ENCODE results near the gene TRIM36. TPM values are rescaled to one million over a fixed set of nuclear protein-coding genes. Genes with fewer than 3 reads are reported as not detected.

TRIM36 gene
- polyA plus RNA-seq, 1 of the 3 experiments (the other 2 are of a cell fraction) = 0.16 TPM

DNA sequence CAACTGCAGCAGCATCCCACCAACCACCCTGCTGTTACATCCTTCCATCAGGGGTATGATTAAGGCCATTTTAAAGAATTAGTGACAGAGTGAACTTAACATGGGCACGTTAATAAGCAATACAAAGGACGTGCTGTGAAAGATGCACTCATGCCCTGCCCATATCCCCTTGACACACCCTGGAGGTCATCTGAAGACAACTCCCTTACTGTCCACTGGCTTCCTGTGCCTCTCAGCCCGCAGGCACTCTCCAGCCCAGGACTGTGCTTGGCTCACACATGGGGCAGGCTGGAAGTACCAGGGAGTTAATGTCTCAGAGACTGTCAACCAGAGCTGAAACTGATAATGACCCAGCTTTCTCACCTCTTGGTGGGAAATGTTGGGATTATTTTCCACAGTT lies 81.8 kb downstream of the TRIM36 start:
- Histone ChIP-seq H4K20me1 (ENCODE audit: insufficient read depth) (no peaks in the 10 kb centered on the region), H3K4me2 (no peak overlapping the region), H3K36me3 (replicated peaks in 1 of 2; ENCODE audit: control insufficient read depth in 1 of 2, insufficient read depth in 2 of 2, low read length in 1 of 2) (no peaks in the 10 kb centered on the region), H2AFZ (ENCODE audit: low read depth) (no peak overlapping the region), H3F3A (replicated peaks; ENCODE audit: insufficient read depth) (no peaks in the 10 kb centered on the region), H3K4me3 (ENCODE audit: low read depth in 2 of 2, low read length in 1 of 2) (no peak overlapping the region), H3K9me2 (no peaks in the 10 kb centered on the region), H3K79me2 (ENCODE audit: insufficient read depth) (no peaks in the 10 kb centered on the region), H3K27ac (ENCODE audit: low read depth in 2 of 2, low read length in 1 of 2) (no peak overlapping the region), H3K9me3 (no peaks in the 10 kb centered on the region), H3K4me1 (ENCODE audit: control insufficient read depth in 1 of 2, insufficient read depth in 2 of 2, low read depth in 1 of 2, low read length in 1 of 2) (no peaks in the 10 kb centered on the region), H3K9ac (no peak overlapping the region), H3K27me3 (ENCODE audit: insufficient read depth) (no peaks in the 10 kb centered on the region; the same call in 1 of the 2 replicates)
- ChIA-PET POLR2A (no interaction called here), CTCF (no interaction called here)
- DNase-seq = no peak
- 11% methylated on average over 3 of the region's 3 CpGs for WGBS (ENCODE audit: low lambda C conversion rate)
- TF ChIP-seq, protein P1, sequence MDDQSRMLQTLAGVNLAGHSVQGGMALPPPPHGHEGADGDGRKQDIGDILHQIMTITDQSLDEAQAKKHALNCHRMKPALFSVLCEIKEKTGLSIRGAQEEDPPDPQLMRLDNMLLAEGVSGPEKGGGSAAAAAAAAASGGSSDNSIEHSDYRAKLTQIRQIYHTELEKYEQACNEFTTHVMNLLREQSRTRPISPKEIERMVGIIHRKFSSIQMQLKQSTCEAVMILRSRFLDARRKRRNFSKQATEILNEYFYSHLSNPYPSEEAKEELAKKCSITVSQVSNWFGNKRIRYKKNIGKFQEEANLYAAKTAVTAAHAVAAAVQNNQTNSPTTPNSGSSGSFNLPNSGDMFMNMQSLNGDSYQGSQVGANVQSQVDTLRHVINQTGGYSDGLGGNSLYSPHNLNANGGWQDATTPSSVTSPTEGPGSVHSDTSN (IDR thresholded peaks at IDR 0.05) = no peak
- TF ChIP-seq SIN3A (IDR thresholded peaks at IDR 0.05; ENCODE audit: borderline replicate concordance, low read depth, low read length) = no peak
- TF ChIP-seq YY1 (IDR thresholded peaks at IDR 0.05; ENCODE audit: low read depth) = no peak
- no peak for TF ChIP-seq POLR2AphosphoS5 (IDR thresholded peaks at IDR 0.05; ENCODE audit: low read depth, low read length)
- TF ChIP-seq, protein P2, sequence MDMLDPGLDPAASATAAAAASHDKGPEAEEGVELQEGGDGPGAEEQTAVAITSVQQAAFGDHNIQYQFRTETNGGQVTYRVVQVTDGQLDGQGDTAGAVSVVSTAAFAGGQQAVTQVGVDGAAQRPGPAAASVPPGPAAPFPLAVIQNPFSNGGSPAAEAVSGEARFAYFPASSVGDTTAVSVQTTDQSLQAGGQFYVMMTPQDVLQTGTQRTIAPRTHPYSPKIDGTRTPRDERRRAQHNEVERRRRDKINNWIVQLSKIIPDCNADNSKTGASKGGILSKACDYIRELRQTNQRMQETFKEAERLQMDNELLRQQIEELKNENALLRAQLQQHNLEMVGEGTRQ (IDR thresholded peaks at IDR 0.05; ENCODE audit: borderline replicate concordance, low read depth, low read length) = no peak
- no peak for TF ChIP-seq ELF1 (IDR thresholded peaks at IDR 0.05)
- TF ChIP-seq, protein P3, sequence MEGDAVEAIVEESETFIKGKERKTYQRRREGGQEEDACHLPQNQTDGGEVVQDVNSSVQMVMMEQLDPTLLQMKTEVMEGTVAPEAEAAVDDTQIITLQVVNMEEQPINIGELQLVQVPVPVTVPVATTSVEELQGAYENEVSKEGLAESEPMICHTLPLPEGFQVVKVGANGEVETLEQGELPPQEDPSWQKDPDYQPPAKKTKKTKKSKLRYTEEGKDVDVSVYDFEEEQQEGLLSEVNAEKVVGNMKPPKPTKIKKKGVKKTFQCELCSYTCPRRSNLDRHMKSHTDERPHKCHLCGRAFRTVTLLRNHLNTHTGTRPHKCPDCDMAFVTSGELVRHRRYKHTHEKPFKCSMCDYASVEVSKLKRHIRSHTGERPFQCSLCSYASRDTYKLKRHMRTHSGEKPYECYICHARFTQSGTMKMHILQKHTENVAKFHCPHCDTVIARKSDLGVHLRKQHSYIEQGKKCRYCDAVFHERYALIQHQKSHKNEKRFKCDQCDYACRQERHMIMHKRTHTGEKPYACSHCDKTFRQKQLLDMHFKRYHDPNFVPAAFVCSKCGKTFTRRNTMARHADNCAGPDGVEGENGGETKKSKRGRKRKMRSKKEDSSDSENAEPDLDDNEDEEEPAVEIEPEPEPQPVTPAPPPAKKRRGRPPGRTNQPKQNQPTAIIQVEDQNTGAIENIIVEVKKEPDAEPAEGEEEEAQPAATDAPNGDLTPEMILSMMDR (IDR thresholded peaks at IDR 0.05) = no peak
- TF ChIP-seq, protein P4, sequence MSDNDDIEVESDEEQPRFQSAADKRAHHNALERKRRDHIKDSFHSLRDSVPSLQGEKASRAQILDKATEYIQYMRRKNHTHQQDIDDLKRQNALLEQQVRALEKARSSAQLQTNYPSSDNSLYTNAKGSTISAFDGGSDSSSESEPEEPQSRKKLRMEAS (IDR thresholded peaks at IDR 0.05; ENCODE audit: low read depth) = no peak
- TF ChIP-seq, protein P5, sequence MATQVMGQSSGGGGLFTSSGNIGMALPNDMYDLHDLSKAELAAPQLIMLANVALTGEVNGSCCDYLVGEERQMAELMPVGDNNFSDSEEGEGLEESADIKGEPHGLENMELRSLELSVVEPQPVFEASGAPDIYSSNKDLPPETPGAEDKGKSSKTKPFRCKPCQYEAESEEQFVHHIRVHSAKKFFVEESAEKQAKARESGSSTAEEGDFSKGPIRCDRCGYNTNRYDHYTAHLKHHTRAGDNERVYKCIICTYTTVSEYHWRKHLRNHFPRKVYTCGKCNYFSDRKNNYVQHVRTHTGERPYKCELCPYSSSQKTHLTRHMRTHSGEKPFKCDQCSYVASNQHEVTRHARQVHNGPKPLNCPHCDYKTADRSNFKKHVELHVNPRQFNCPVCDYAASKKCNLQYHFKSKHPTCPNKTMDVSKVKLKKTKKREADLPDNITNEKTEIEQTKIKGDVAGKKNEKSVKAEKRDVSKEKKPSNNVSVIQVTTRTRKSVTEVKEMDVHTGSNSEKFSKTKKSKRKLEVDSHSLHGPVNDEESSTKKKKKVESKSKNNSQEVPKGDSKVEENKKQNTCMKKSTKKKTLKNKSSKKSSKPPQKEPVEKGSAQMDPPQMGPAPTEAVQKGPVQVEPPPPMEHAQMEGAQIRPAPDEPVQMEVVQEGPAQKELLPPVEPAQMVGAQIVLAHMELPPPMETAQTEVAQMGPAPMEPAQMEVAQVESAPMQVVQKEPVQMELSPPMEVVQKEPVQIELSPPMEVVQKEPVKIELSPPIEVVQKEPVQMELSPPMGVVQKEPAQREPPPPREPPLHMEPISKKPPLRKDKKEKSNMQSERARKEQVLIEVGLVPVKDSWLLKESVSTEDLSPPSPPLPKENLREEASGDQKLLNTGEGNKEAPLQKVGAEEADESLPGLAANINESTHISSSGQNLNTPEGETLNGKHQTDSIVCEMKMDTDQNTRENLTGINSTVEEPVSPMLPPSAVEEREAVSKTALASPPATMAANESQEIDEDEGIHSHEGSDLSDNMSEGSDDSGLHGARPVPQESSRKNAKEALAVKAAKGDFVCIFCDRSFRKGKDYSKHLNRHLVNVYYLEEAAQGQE (IDR thresholded peaks at IDR 0.05; ENCODE audit: low read depth, low read length) = no peak
- TF ChIP-seq, protein P6, sequence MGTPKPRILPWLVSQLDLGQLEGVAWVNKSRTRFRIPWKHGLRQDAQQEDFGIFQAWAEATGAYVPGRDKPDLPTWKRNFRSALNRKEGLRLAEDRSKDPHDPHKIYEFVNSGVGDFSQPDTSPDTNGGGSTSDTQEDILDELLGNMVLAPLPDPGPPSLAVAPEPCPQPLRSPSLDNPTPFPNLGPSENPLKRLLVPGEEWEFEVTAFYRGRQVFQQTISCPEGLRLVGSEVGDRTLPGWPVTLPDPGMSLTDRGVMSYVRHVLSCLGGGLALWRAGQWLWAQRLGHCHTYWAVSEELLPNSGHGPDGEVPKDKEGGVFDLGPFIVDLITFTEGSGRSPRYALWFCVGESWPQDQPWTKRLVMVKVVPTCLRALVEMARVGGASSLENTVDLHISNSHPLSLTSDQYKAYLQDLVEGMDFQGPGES (IDR thresholded peaks at IDR 0.05; ENCODE audit: low read depth, low read length) = no peak
- no peak for TF ChIP-seq MEF2A (IDR thresholded peaks at IDR 0.05; ENCODE audit: borderline replicate concordance, low read depth)
- no peak for TF ChIP-seq TEAD4 (IDR thresholded peaks at IDR 0.05; ENCODE audit: borderline replicate concordance, insufficient read depth)
- no peak for TF ChIP-seq RCOR1 (IDR thresholded peaks at IDR 0.05; ENCODE audit: low read length)
- no peak for TF ChIP-seq FOSL2 (IDR thresholded peaks at IDR 0.05; ENCODE audit: borderline replicate concordance, low read depth)
- no peak for TF ChIP-seq EZH2phosphoT487 (IDR thresholded peaks at IDR 0.05; ENCODE audit: borderline replicate concordance, low read depth)
- TF ChIP-seq RAD21 (IDR thresholded peaks at IDR 0.05; ENCODE audit: low read length) = no peak
- TF ChIP-seq SMC3 (IDR thresholded peaks at IDR 0.05; ENCODE audit: low read depth, low read length) = no peak
- TF ChIP-seq NRF1 (IDR thresholded peaks at IDR 0.05; ENCODE audit: low read depth, low read length) = no peak
